Activated T-cell treated with anti-CD3 and anti-CD28 coated beads, Interleukin-2, amount 50 U/mL, for 72 hours (primary cell): ENCODE results near the gene TAS2R8. TPM values are rescaled to one million over a fixed set of nuclear protein-coding genes. Genes with fewer than 3 reads are reported as not detected.
"Not testable (repeated sequence)": the region's sequence is repeated elsewhere in the genome, so short reads cannot be mapped to it uniquely, and the experiment has no call there.

Source experiments
- ATAC-seq, 2 donors: fragments of 150-1000 bp; cut with Tn5 transposase; replicated peaks in 1 of 2; 2 replicates each; pipeline ENCODE4 v1.10.0; 2021; ENCODE audit warnings: moderate library complexity in 2 of 2, mild to moderate bottlenecking in 1 of 2
- DNase-seq, 2 donors: peaks; one replicate each; pipeline ENCODE4 v3.0.0; 2021 to 2022; ENCODE audit warnings: mixed read lengths in 1 of 2
- H3K27ac Mint-ChIP-seq: one replicate; pipeline ENCODE4 v1.8.0; 2022; ENCODE audit warnings: mild to moderate bottlenecking, moderate library complexity, mixed read lengths
- H3K27me3 Mint-ChIP-seq: one replicate; pipeline ENCODE4 v1.8.0; 2022; ENCODE audit warnings: low read depth, mixed read lengths
- H3K36me3 Mint-ChIP-seq, 2 donors: one replicate each; pipeline ENCODE4 v1.8.0; 2022; ENCODE audit warnings: mixed read lengths in 2 of 2, mild to moderate bottlenecking in 1 of 2; ENCODE audit not compliant: insufficient read depth in 2 of 2
- H3K4me1 Mint-ChIP-seq: one replicate; pipeline ENCODE4 v1.8.0; 2022; ENCODE audit warnings: low read depth, mixed read lengths
- H3K4me3 Mint-ChIP-seq, 2 donors: one replicate each; pipeline ENCODE4 v1.8.0; 2022; ENCODE audit warnings: mild to moderate bottlenecking in 2 of 2, mixed read lengths in 2 of 2, moderate library complexity in 2 of 2
- H3K9me3 Mint-ChIP-seq, 2 donors: one replicate each; pipeline ENCODE4 v1.8.0; 2022; ENCODE audit warnings: mixed read lengths in 2 of 2
- total RNA-seq, 2 donors: library from RNA; stranded (reverse); gene quantifications; one replicate each; pipeline ENCODE4 v1.2.3, GENCODE V29; 2022

Gene TAS2R8
- total RNA-seq, 2 donors from 2014 or later = not detected

DNA sequence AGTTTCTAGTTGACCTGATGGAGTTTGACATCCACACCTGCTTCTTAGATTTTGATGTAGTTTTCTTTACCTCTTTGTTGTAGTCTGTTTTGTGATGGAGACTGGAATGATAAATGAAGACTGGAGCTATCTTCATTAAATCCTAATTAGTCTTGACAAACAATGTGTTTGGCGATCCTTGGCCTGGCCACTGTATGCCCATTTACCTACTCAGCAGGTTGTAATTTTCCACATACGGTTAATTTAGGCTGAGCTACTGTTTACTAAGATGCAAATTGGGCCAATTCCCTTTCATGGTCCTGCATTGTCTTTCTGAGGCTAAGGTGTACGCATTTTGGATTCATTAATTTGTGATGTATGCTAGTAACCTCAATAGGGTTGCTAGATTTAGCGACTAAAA lies 4.5 kb downstream of the TAS2R8 start, which contains the start of gene TAS2R7:
TAS2R7 (minus strand) TSS at position 41 of the 400 bp plus-strand sequence. CDS start 57 bp downstream, outside the sequence.
- peaks cover 28% of the 10 kb centered on the region for H3K27me3 Mint-ChIP-seq
- no peaks in the 10 kb centered on the region for H3K9me3 Mint-ChIP-seq
- H3K36me3 Mint-ChIP-seq = no peaks in the 10 kb centered on the region
- H3K27ac Mint-ChIP-seq = no peak within 1 kb of the TSS
- DNase-seq = no peak
- ATAC-seq = no peak
- no peak within 1 kb of the TSS for H3K4me3 Mint-ChIP-seq
- no peaks in the 10 kb centered on the region for H3K4me1 Mint-ChIP-seq

DNA sequence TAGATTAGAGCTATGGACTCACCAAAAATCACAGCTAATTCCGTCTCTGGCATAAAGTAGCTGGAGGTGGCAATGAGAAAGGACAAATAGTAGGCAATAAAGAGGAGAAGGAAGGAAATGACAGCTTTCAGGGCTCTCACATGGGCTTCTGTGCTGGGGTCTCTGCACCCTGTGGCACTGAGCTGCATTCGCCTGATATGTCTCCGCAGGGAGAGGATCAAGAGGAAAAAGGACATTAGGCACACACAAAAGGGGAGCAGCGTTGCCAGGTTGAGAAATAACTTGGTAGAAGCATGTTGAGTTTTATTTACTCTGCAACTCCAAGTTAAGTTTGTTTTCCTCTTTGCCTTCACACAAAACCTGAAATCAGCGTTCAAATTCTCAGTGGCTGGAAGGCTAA lies 5.3 kb downstream of the TAS2R8 start:
- Mint-ChIP-seq H3K27ac (no peak overlapping the region), H3K9me3 (no peaks in the 10 kb centered on the region), H3K4me1 (no peaks in the 10 kb centered on the region), H3K4me3 (no peak overlapping the region), H3K27me3 (peaks cover 35% of the 10 kb centered on the region), H3K36me3 (no peaks in the 10 kb centered on the region)
- DNase-seq (no peak), ATAC-seq (no peak)

DNA sequence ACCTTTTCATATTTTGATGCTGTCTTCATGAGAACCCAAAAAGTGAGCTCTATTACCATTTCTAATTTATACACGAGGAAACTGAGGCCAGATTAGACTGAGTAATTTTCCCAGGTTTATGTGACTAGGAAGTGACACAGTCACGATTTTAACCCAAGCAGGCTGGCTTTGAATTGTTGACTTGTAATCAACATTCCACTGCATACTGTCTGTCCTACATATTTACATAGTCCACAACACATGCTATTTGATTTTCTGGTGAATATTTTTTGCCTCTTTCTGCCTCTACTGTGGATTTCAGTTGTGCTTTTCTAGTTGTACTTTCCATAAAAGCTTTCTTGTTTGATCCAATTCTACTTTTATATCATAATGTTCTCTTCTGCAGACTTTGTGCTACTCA lies 12.9 kb downstream of the TAS2R8 start:
- DNase-seq (no peak), ATAC-seq (no peak)
- Mint-ChIP-seq H3K36me3 (no peaks in the 10 kb centered on the region), H3K9me3 (no peaks in the 10 kb centered on the region), H3K4me3 (no peak overlapping the region), H3K4me1 (no peaks in the 10 kb centered on the region), H3K27me3 (peaks cover 16% of the 10 kb centered on the region), H3K27ac (no peak overlapping the region)

DNA sequence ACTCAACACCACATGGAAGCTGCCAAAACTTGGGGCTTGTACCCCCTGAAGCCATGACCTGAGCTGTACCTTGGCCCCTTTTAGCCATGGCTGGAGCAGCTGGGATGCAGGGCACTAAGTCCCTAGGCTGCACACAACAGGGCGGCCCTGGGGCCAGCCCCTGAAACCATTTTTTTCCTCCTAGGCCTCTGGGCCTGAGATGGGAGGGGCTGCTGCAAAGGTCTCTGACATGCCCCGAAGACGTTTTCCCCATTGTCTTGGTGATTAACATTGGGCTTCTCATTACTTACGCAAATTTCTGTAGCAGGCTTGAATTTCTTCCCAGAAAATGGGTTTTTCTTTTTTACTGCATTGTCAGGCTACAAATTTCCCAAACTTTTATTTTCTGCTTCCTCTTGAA lies 15.3 kb downstream of the TAS2R8 start:
- H3K4me3 Mint-ChIP-seq, H3K27me3 Mint-ChIP-seq, ATAC-seq, H3K4me1 Mint-ChIP-seq, H3K36me3 Mint-ChIP-seq, H3K9me3 Mint-ChIP-seq, DNase-seq, H3K27ac Mint-ChIP-seq: not testable (repeated sequence)

DNA sequence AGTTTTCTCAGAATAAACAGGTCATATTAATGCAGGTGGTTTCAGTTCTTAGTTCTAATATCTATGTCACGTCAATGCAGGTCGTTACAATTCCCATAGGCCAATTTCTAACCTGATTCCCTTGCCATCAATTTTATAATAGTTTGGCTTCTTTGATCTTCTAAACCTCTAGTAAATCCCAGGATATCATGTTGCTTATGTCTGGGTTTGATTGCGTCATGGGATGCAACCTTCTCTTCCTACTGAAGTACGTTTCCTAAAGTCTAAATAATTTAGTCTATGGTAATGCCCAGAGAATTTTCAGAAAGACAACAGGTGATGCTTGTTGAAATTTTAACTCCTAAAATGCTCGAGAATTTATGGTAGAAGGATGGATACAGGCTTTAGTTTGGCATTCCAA lies 23.8 kb downstream of the TAS2R8 start:
- Mint-ChIP-seq H3K27me3 (peaks cover 8% of the 10 kb centered on the region), H3K27ac (no peak overlapping the region), H3K36me3 (no peaks in the 10 kb centered on the region), H3K9me3 (no peaks in the 10 kb centered on the region), H3K4me1 (no peaks in the 10 kb centered on the region), H3K4me3 (no peak overlapping the region)
- DNase-seq (no peak), ATAC-seq (no peak)

DNA sequence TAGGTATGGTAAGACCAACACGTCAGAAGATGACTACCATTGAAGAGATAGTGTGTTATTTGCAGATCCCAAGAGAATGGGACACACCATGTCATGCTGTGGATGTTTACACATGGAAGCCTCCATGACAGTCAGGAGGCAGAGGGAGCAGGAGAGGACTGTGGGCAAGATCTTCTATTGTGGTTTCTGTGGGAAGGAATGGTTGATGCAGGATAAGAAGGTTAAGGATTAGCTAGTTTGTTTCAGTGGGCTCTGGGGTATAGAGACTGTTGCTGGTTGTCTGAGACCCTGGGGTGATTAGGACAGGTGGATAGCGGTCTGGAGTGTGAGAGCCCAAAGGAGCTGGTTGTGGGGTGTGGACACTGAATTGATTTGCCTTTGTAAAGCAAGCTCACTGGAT lies 28.0 kb downstream of the TAS2R8 start:
- ATAC-seq (no peak), DNase-seq (no peak)
- H3K27ac Mint-ChIP-seq = no peak overlapping the region
- no peaks in the 10 kb centered on the region for H3K9me3 Mint-ChIP-seq
- H3K36me3 Mint-ChIP-seq = no peaks in the 10 kb centered on the region
- no peaks in the 10 kb centered on the region for H3K4me1 Mint-ChIP-seq
- H3K4me3 Mint-ChIP-seq = no peak overlapping the region
- H3K27me3 Mint-ChIP-seq = peaks cover 13% of the 10 kb centered on the region

DNA sequence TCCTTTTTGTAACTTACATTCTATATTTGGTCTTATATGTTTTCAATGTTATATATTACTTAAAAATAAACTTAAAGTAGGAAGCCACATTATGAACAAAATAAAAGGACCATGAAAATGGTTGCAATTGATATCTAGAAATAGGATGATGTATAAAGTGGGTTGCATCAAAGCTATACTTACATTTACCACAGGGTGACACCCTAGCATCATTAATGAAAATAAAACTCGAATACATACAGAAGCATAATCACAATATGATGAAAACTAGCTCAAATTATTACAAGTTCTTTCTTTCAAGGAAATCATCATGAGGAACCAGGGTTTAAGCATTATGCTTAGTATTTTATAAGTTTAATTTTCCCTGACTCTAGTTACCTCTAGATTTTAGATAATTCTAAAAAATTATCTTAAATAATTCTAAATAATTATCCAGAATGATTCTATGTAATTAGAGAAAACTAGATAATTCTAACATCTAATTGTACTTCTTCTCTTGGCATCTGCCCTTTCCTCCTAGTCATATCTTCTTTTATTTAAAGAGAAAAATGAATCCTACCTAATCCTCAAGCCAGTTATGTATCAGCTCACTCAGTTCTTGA lies 35.9 kb downstream of the TAS2R8 start:
- DNase-seq = no peak
- Mint-ChIP-seq H3K9me3 (no peaks in the 10 kb centered on the region), H3K27ac (no peak overlapping the region), H3K4me3 (no peak overlapping the region), H3K36me3 (no peaks in the 10 kb centered on the region), H3K4me1 (no peaks in the 10 kb centered on the region), H3K27me3 (peaks cover 64% of the 10 kb centered on the region)
- peak in 1 of 2 donors; percentile 53 for ATAC-seq

DNA sequence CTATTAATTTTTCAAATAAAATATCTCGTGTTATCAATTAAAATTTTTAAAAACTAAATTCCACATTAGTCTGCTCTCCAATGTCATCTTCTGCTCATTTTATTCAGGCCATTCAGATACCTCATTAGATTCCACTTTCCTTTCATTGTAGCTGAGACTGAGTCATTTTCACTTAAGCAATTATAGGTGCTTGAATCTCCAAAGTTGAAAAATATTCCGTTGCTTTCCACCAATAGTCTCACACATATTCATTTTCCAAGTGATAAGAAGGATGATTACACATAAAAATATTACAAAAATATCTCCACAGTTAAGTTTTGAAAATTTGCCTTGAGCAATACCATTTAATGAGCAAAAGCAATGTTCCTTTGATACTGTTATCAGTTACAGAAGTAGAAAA lies 47.4 kb downstream of the TAS2R8 start:
- Mint-ChIP-seq H3K9me3 (peaks cover 7 to 10% of the 10 kb centered on the region in 2 donors), H3K27me3 (peaks cover 64% of the 10 kb centered on the region), H3K27ac (no peak overlapping the region), H3K4me1 (no peaks in the 10 kb centered on the region), H3K36me3 (peaks cover 8 to 11% of the 10 kb centered on the region in 2 donors), H3K4me3 (no peak overlapping the region)
- DNase-seq (no peak), ATAC-seq (no peak)

DNA sequence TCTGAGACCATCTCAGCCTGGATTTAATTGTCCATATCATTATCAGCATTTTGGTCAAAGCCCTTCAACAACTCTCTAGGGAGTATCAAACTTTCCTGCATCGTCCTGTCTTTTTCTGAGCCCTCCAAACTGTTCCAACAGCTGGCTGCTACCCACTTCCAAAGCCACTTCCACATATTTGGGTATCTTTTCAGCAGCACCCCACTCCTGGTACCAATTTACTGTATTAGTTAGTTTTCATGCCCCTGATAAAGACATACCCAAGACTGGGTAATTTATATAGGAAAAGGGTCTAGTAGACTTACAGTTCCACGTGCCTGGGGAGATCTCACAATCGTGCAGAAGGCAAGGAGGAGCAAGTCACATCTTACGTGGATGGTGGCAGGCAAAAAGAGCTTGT lies 50.9 kb downstream of the TAS2R8 start:
- H3K4me3 Mint-ChIP-seq = no peak overlapping the region
- no peak for DNase-seq
- no peak for ATAC-seq
- no peak overlapping the region for H3K27ac Mint-ChIP-seq
- H3K27me3 Mint-ChIP-seq = peaks cover 68% of the 10 kb centered on the region
- H3K9me3 Mint-ChIP-seq = peaks cover 7 to 10% of the 10 kb centered on the region in 2 donors
- H3K36me3 Mint-ChIP-seq = peaks cover 8 to 11% of the 10 kb centered on the region in 2 donors
- H3K4me1 Mint-ChIP-seq = no peaks in the 10 kb centered on the region

Other genes with a start within 250 kb of the TAS2R8 start
- gene MAGOHB, start 193.7 kb downstream of the TAS2R8 start, total RNA-seq = 10 to 100 TPM; 42.7 to 52.5 TPM
- 1 to 10 TPM; 1.6 to 1.8 TPM for gene STYK1, start 133.2 kb downstream of the TAS2R8 start, total RNA-seq
- gene YBX3, start 84.0 kb downstream of the TAS2R8 start, total RNA-seq = 100 to 1,000 TPM; 108 to 132 TPM
- gene TAS2R7, start 4.7 kb downstream of the TAS2R8 start, total RNA-seq = not detected
- not detected for gene TAS2R9, start 2.9 kb upstream of the TAS2R8 start, total RNA-seq
- under 1 TPM; 0.31 to 0.63 TPM for gene TAS2R10, start 19.1 kb upstream of the TAS2R8 start, total RNA-seq
- gene PRR4, start 42.2 kb upstream of the TAS2R8 start, total RNA-seq = 1 to 10 TPM; 2.1 to 3.0 TPM
- gene PRH1, start 77.0 kb upstream of the TAS2R8 start, total RNA-seq = 10 to 100 TPM; 13.0 to 17.6 TPM
- under 1 TPM; 0.53 TPM for gene TAS2R13, start 102.3 kb upstream of the TAS2R8 start, total RNA-seq
- gene PRH2, start 122.0 kb upstream of the TAS2R8 start, total RNA-seq = not detected
- gene TAS2R14, start 132.0 kb upstream of the TAS2R8 start, total RNA-seq = 1 to 10 TPM; 1.2 to 1.9 TPM
- gene TAS2R50, start 179.6 kb upstream of the TAS2R8 start, total RNA-seq = 1 to 10 TPM in 1 of 2 donors, under 1 TPM in 1; 0.90 to 1.2 TPM
- gene TAS2R20, start 191.0 kb upstream of the TAS2R8 start, total RNA-seq = 1 to 10 TPM; 1.3 to 2.1 TPM
- 1 to 10 TPM; 2.1 to 3.5 TPM for gene TAS2R19, start 215.3 kb upstream of the TAS2R8 start, total RNA-seq
- gene TAS2R31, start 224.1 kb upstream of the TAS2R8 start, total RNA-seq = 1 to 10 TPM; 1.9 to 2.9 TPM